Measurements from ENCODE around the gene DLGAP1.

DNA sequence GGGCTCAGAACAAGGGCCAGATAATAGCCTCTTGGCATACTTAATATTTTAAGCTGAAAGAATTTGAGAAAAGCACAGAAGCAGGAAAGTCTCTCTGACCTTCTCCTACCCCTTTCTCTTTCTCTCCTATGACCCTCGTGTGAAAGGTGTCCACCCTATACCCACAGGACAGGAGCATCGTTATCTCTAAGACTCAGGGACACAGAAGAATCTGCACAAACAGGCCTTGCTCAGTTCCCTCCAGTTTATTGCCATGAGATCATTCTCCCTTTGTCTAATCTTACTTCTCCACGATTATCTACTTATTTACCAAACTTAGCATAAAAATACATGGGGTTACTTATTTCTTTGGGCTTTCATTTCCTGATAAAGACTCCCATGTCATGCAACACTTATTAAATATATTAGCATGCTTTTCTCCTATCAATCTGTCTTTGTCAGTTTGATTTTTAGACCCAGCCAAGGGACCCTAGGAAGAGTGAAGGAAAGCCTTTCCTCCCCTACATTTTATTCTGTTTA is 370.7 kb downstream of the DLGAP1 start:
- TF ChIP-seq, protein P1, sequence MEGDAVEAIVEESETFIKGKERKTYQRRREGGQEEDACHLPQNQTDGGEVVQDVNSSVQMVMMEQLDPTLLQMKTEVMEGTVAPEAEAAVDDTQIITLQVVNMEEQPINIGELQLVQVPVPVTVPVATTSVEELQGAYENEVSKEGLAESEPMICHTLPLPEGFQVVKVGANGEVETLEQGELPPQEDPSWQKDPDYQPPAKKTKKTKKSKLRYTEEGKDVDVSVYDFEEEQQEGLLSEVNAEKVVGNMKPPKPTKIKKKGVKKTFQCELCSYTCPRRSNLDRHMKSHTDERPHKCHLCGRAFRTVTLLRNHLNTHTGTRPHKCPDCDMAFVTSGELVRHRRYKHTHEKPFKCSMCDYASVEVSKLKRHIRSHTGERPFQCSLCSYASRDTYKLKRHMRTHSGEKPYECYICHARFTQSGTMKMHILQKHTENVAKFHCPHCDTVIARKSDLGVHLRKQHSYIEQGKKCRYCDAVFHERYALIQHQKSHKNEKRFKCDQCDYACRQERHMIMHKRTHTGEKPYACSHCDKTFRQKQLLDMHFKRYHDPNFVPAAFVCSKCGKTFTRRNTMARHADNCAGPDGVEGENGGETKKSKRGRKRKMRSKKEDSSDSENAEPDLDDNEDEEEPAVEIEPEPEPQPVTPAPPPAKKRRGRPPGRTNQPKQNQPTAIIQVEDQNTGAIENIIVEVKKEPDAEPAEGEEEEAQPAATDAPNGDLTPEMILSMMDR (IDR thresholded peaks at IDR 0.05) = no peak
- no peak for TF ChIP-seq EZH2 (IDR thresholded peaks at IDR 0.05; ENCODE audit: borderline replicate concordance, insufficient read depth, low read depth, low read length, poor library complexity, severe bottlenecking)
